K562 (cell line): ENCODE measurements around the gene CNOT6. TPM values are rescaled to one million over a fixed set of nuclear protein-coding genes. Genes with fewer than 3 reads are reported as not detected.

ENCODE experiments used
- BCOR ChIP-seq: fragments of 450-650 bp; IDR thresholded peaks from 2 replicates; pipeline ENCODE4 v1.6.1; 2016
- BRCA1 ChIP-seq, 2 experiments: fragments of 450-650 bp in 1 of 2; sonication (generic) in 1 of 2; formaldehyde crosslinking in 1 of 2; IDR thresholded peaks; 2 replicates each; pipeline versions ENCODE4 v1.5.0 to v1.6.1; 2017 to 2020; ENCODE audit warnings: mild to moderate bottlenecking in 1 of 2, missing genetic modification reagents in 1 of 2
- CLOCK ChIP-seq: fragments of 250-450 bp; sonication (Bioruptor Pico); IDR thresholded peaks from 2 replicates; pipeline ENCODE4 v1.4.0; 2020; ENCODE audit warnings: mild to moderate bottlenecking, moderate library complexity, borderline replicate concordance
- DNMT1 ChIP-seq: fragments of 450-650 bp; IDR thresholded peaks from 2 replicates; pipeline ENCODE4 v1.6.1; 2016; ENCODE audit warnings: antibody characterized with exemption, mild to moderate bottlenecking
- ELF4 ChIP-seq: fragments of 450-650 bp; formaldehyde crosslinking; IDR thresholded peaks from 2 replicates; pipeline ENCODE4 v1.4.0; 2022; ENCODE audit warnings: missing genetic modification characterization
- FIP1L1 ChIP-seq: fragments of 200-400 bp; formaldehyde crosslinking; IDR thresholded peaks from 2 replicates; pipeline ENCODE4 v1.6.1; 2018; ENCODE audit warnings: mild to moderate bottlenecking, low read depth, low read length; ENCODE audit not compliant: poor library complexity, severe bottlenecking
- HDAC3 ChIP-seq: fragments of 450-650 bp; IDR thresholded peaks from 2 replicates; pipeline ENCODE4 v1.6.1; 2018; ENCODE audit warnings: borderline replicate concordance, mild to moderate bottlenecking, moderate library complexity; ENCODE audit not compliant: partially characterized antibody
- HOXB6 ChIP-seq: fragments of 250-450 bp; sonication (Bioruptor Pico); IDR thresholded peaks from 2 replicates; pipeline ENCODE4 v1.5.1; 2022; ENCODE audit warnings: mild to moderate bottlenecking, borderline replicate concordance
- NBN ChIP-seq: fragments of 450-650 bp; IDR thresholded peaks from 2 replicates; pipeline ENCODE4 v1.6.1; 2016; ENCODE audit warnings: low read depth, mild to moderate bottlenecking
- NFRKB ChIP-seq: fragments of 450-650 bp; IDR thresholded peaks from 2 replicates; pipeline ENCODE4 v1.6.1; 2016; ENCODE audit warnings: low read depth
- NFYB ChIP-seq: IDR thresholded peaks from 2 replicates; pipeline ENCODE4 v1.6.1; 2011; ENCODE audit warnings: mild to moderate bottlenecking, moderate library complexity; ENCODE audit not compliant: insufficient read length; ENCODE audit errors: extremely low read depth
- POLR2G ChIP-seq: fragments of 200-400 bp; formaldehyde crosslinking; IDR thresholded peaks from 2 replicates; pipeline ENCODE4 v1.6.1; 2017; ENCODE audit warnings: low read depth, mild to moderate bottlenecking, antibody characterized with exemption, low read length, moderate library complexity
- POLR3G ChIP-seq: IDR thresholded peaks from 2 replicates; pipeline ENCODE4 v1.6.1; 2011; ENCODE audit not compliant: insufficient read length, insufficient replicate concordance; ENCODE audit errors: extremely low read depth
- RBBP5 ChIP-seq: fragments of 200-600 bp; sonication (generic); IDR thresholded peaks from 2 replicates; pipeline ENCODE4 v1.6.1; 2012; ENCODE audit warnings: borderline replicate concordance, mild to moderate bottlenecking, low read length, control low read depth, inconsistent platforms; ENCODE audit not compliant: insufficient read depth, poor library complexity, severe bottlenecking
- SAFB ChIP-seq: fragments of 200-400 bp; formaldehyde crosslinking; IDR thresholded peaks from 2 replicates; pipeline ENCODE4 v1.6.1; 2017; ENCODE audit warnings: low read depth, low read length, borderline replicate concordance
- SMAD3 ChIP-seq: fragments of 450-650 bp; formaldehyde crosslinking; conservative IDR thresholded peaks from 2 replicates; pipeline ENCODE4 v1.4.0; 2020; ENCODE audit warnings: mild to moderate bottlenecking
- TCF3 ChIP-seq: sonication (generic); formaldehyde crosslinking; IDR thresholded peaks from 2 replicates; pipeline ENCODE4 v1.4.0; 2020; ENCODE audit warnings: mild to moderate bottlenecking, missing genetic modification reagents
- TRIM28 ChIP-seq: fragments of 450-650 bp; IDR thresholded peaks from 2 replicates; pipeline ENCODE4 v1.6.1; 2017
- U2AF1 ChIP-seq: fragments of 200-400 bp; formaldehyde crosslinking; optimal IDR thresholded peaks from 2 replicates; pipeline ENCODE3; 2017; ENCODE audit warnings: mild to moderate bottlenecking, low read depth, low read length, moderate library complexity
- ZBTB1 ChIP-seq: sonication (generic); formaldehyde crosslinking; IDR thresholded peaks from 2 replicates; pipeline ENCODE4 v1.8.1; 2023; ENCODE audit warnings: missing genetic modification reagents, low read depth, mild to moderate bottlenecking, borderline replicate concordance
- ZBTB33 ChIP-seq: sonication (generic); formaldehyde crosslinking; IDR thresholded peaks from 2 replicates; pipeline ENCODE4 v1.8.1; 2023; ENCODE audit warnings: mild to moderate bottlenecking, missing genetic modification reagents
- ZBTB8A ChIP-seq: fragments of 450-650 bp; IDR thresholded peaks from 2 replicates; pipeline ENCODE4 v1.6.1; 2018; ENCODE audit warnings: mild to moderate bottlenecking, moderate library complexity; ENCODE audit not compliant: partially characterized antibody
- ZC3H11A ChIP-seq: IDR thresholded peaks from 2 replicates; pipeline ENCODE4 v1.6.1; 2012; ENCODE audit warnings: low read depth, low read length, improper control_type of control experiment
- ZNF12 ChIP-seq: sonication (generic); formaldehyde crosslinking; IDR thresholded peaks from 2 replicates; pipeline ENCODE4 v1.4.0; 2020; ENCODE audit warnings: mild to moderate bottlenecking, missing genetic modification reagents
- ZNF324 ChIP-seq: fragments of 250-450 bp; sonication (Bioruptor Pico); IDR thresholded peaks from 2 replicates; pipeline ENCODE4 v1.4.0; 2020; ENCODE audit warnings: mild to moderate bottlenecking
- ZNF589 ChIP-seq: fragments of 200-800 bp; sonication (Bioruptor generic); IDR thresholded peaks from 2 replicates; pipeline ENCODE4 v1.6.1; 2016; ENCODE audit warnings: low read depth, missing genetic modification characterization, missing compliant biosample characterization
- ZNF644 ChIP-seq: fragments of 200-800 bp; sonication (Bioruptor generic); IDR thresholded peaks from 2 replicates; pipeline ENCODE4 v1.6.1; 2016; ENCODE audit warnings: low read depth, missing genetic modification characterization, missing compliant biosample characterization
- polyA plus RNA-seq, 8 experiments: library from polyadenylated mRNA; depleted of rRNA in 4 of 8; stranded (reverse) in 5 of 8; unstranded in 3 of 8; fragments of >200 nt; fragmentation: Nextera tagmentation in 2 of 8; fragmentation: Illumina TruSeq in 1 of 8; extraction: Ambion mirVana in 2 of 8; extraction: Trizol in 1 of 8; gene quantifications; 2 replicates each; pipeline versions ENCODE4 v1.2.1 to v1.2.3, GENCODE V29; 2011 to 2014; ENCODE audit warnings: inconsistent platforms in 1 of 8, missing spikeins in 1 of 8
- total RNA-seq, 7 experiments: library from RNA; depleted of rRNA in 6 of 7; stranded (reverse); fragments of >200 nt in 6 of 7; fragmentation: Illumina TruSeq in 2 of 7; extraction: Trizol in 2 of 7; gene quantifications; 2 replicates each; pipeline versions ENCODE4 v1.2.1 to v1.2.3, GENCODE V29; 2011 to 2021; ENCODE audit warnings: low replicate concordance in 1 of 7

CNOT6 gene
- total and polyA plus RNA-seq, 9 of the 15 experiments (the other 6 are each of a cell fraction or from before 2014, with no cell fraction given) = 4.9 to 32.4 (median 14.0) TPM

GRCh38 chr5:180553530-180553929 is 59.4 kb downstream of the CNOT6 start (continued):
- no peak for TF ChIP-seq POLR3G
- no peak for TF ChIP-seq HOXB6
- no peak for TF ChIP-seq BCOR
- no peak for TF ChIP-seq BRCA1 (IDR thresholded peaks at IDR 0.05)
- no peak for TF ChIP-seq BRCA1 (CRISPR knock-in tag; IDR thresholded peaks at IDR 0.05)
- TF ChIP-seq ZNF12 (CRISPR knock-in tag) = no peak
- TF ChIP-seq U2AF1 = no peak
- TF ChIP-seq ZNF324 = no peak
- TF ChIP-seq FIP1L1 = no peak
- 0 out of 2 replicates have a peak, but pooled peaks have one; percentile 33 for TF ChIP-seq ZNF644 (tag)
- no peak for TF ChIP-seq ZBTB8A
- TF ChIP-seq TRIM28 = no peak
- 0 out of 2 replicates have a peak, but pooled peaks have one; percentile 30 for TF ChIP-seq ELF4 (CRISPR knock-in tag)
- peak; percentile 73 for TF ChIP-seq TCF3 (CRISPR knock-in tag)
- TF ChIP-seq ZC3H11A = no peak
- no peak for TF ChIP-seq DNMT1
- peak; percentile 74 for TF ChIP-seq HDAC3
- no peak for TF ChIP-seq ZBTB33 (CRISPR knock-in tag)
- no peak for TF ChIP-seq NFYB
- TF ChIP-seq NBN = peak; percentile 91
- TF ChIP-seq NFRKB = no peak
- TF ChIP-seq SAFB = no peak
- TF ChIP-seq SMAD3 = no peak
- TF ChIP-seq ZNF589 = no peak; the same call in 1 of the 2 replicates
- TF ChIP-seq RBBP5 = no peak
- TF ChIP-seq CLOCK (CRISPR knock-in tag) = no peak
- TF ChIP-seq ZBTB1 = no peak
- TF ChIP-seq POLR2G = no peak
